Stimulated activated CD4-positive, alpha-beta T cell treated with anti-CD3 and anti-CD28 coated beads, TNF-alpha, amount 100 ng/mL, for 48 hours (primary cell): Measurements from ENCODE around the gene HNF1A.
"Not testable (repeated sequence)": the region's sequence is repeated elsewhere in the genome, so short reads cannot be mapped to it uniquely, and the experiment has no call there.

Experiments used
- DNase-seq, 3 donors: peaks; one replicate each; pipeline ENCODE4 v3.0.0-alpha.2; 2020; ENCODE audit warnings: low read depth in 3 of 3

The HNF1A gene

GRCh38 chr12:120978296-120979219, at the start of gene HNF1A:
TSS of gene HNF1A (plus strand) at chr12:120978543. CDS start at chr12:120978769, 226 bp downstream.
- no peak for DNase-seq

- DNase-seq = no peak
Observed at GRCh38 chr12:120928864-120929652, 49.3 kb upstream of the HNF1A start.

GRCh38 chr12:120930032-120930431, 48.3 kb upstream of the HNF1A start:
- no peak for DNase-seq

GRCh38 chr12:120932058-120932457, 46.3 kb upstream of the HNF1A start:
- DNase-seq = no peak

GRCh38 chr12:120932956-120933526, 45.3 kb upstream of the HNF1A start:
- no peak for DNase-seq

GRCh38 chr12:120933786-120934185, 44.6 kb upstream of the HNF1A start:
- DNase-seq = no peak

GRCh38 chr12:120936197-120936596, 42.1 kb upstream of the HNF1A start:
- DNase-seq = no peak

- DNase-seq = no peak
Observed at GRCh38 chr12:120938496-120938895, 39.8 kb upstream of the HNF1A start.

- DNase-seq = no peak
Observed at GRCh38 chr12:120939523-120939922, 38.8 kb upstream of the HNF1A start.

- DNase-seq = no peak
Observed at GRCh38 chr12:120940006-120940405, 38.3 kb upstream of the HNF1A start.

GRCh38 chr12:120940799-120941198, 37.5 kb upstream of the HNF1A start:
- no peak for DNase-seq

GRCh38 chr12:120941412-120941811, 36.9 kb upstream of the HNF1A start:
- no peak for DNase-seq

- DNase-seq = no peak
Observed at GRCh38 chr12:120941846-120942405, 36.4 kb upstream of the HNF1A start.

GRCh38 chr12:120943482-120943881, 34.9 kb upstream of the HNF1A start:
- no peak for DNase-seq

- DNase-seq = peak; percentile 44 to 71 (median 52)
Observed at GRCh38 chr12:120944645-120945217, 33.6 kb upstream of the HNF1A start.

- not testable (repeated sequence) for DNase-seq
Observed at GRCh38 chr12:120945516-120945915, 32.8 kb upstream of the HNF1A start.

GRCh38 chr12:120950260-120950799, 28.0 kb upstream of the HNF1A start:
- not testable (repeated sequence) for DNase-seq

- DNase-seq = no peak
Observed at GRCh38 chr12:120950807-120951206, 27.5 kb upstream of the HNF1A start.

- DNase-seq = no peak
Observed at GRCh38 chr12:120955232-120955631, 23.1 kb upstream of the HNF1A start.

- DNase-seq = no peak
Observed at GRCh38 chr12:120956579-120957300, 21.6 kb upstream of the HNF1A start.
